GM12874 (cell line): Measurements from ENCODE around the gene RPS27L.

Experiments used
- TF ChIP-seq, protein P1 (sequence below): IDR thresholded peaks from 2 replicates; pipeline ENCODE4 v1.5.1; 2011; ENCODE audit warnings: low read depth, mild to moderate bottlenecking, control low read depth, low read length, moderate library complexity; ENCODE audit not compliant: insufficient read depth

Gene RPS27L

GRCh38 chr15:63104727-63105126, 52.5 kb downstream of the RPS27L start:
- TF ChIP-seq, protein P1, sequence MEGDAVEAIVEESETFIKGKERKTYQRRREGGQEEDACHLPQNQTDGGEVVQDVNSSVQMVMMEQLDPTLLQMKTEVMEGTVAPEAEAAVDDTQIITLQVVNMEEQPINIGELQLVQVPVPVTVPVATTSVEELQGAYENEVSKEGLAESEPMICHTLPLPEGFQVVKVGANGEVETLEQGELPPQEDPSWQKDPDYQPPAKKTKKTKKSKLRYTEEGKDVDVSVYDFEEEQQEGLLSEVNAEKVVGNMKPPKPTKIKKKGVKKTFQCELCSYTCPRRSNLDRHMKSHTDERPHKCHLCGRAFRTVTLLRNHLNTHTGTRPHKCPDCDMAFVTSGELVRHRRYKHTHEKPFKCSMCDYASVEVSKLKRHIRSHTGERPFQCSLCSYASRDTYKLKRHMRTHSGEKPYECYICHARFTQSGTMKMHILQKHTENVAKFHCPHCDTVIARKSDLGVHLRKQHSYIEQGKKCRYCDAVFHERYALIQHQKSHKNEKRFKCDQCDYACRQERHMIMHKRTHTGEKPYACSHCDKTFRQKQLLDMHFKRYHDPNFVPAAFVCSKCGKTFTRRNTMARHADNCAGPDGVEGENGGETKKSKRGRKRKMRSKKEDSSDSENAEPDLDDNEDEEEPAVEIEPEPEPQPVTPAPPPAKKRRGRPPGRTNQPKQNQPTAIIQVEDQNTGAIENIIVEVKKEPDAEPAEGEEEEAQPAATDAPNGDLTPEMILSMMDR: no peak

- TF ChIP-seq, protein P1: no peak
Measured at GRCh38 chr15:63103416-63103815, 53.9 kb downstream of the RPS27L start.
